AG09309 (cell line): ENCODE results near the gene ZBTB32.

Source experiments
- DNase-seq: peaks from one replicate; pipeline ENCODE4 v3.0.0-alpha.2; 2010; ENCODE audit warnings: low read depth
- H3K4me3 ChIP-seq: 2 replicates; pipeline ENCODE4 v1.5.1; 2011; ENCODE audit warnings: mild to moderate bottlenecking, low read depth, low read length, moderate library complexity; ENCODE audit not compliant: control insufficient read depth
- CTCF ChIP-seq: IDR thresholded peaks from 2 replicates; pipeline ENCODE4 v1.5.1; 2011; ENCODE audit warnings: mild to moderate bottlenecking, low read depth, low read length, inconsistent platforms; ENCODE audit not compliant: insufficient read depth, control insufficient read depth; ENCODE audit errors: missing control alignments

Gene ZBTB32

GRCh38 chr19:35665157-35665556 lies 39.2 kb upstream of the ZBTB32 start:
- DNase-seq: no peak
- TF ChIP-seq CTCF: no peak
- no peak overlapping the region for H3K4me3 ChIP-seq

- no peak for DNase-seq
- H3K4me3 ChIP-seq: no peak overlapping the region
- no peak for TF ChIP-seq CTCF
Measured at GRCh38 chr19:35665604-35666003, 38.8 kb upstream of the ZBTB32 start.

- no peak within 1 kb of the TSS for H3K4me3 ChIP-seq
- no peak for TF ChIP-seq CTCF
- no peak for DNase-seq
Measured at GRCh38 chr19:35666251-35666913, 38.0 kb upstream of the ZBTB32 start, which contains the start of gene UPK1A. TSS of gene UPK1A (plus strand) at chr19:35666517. CDS start at chr19:35666813, 296 bp downstream.

GRCh38 chr19:35669566-35669965 lies 34.8 kb upstream of the ZBTB32 start:
- no peak overlapping the region for H3K4me3 ChIP-seq
- no peak for TF ChIP-seq CTCF
- no peak for DNase-seq

GRCh38 chr19:35669974-35670373 lies 34.4 kb upstream of the ZBTB32 start:
- DNase-seq: no peak
- TF ChIP-seq CTCF: no peak
- H3K4me3 ChIP-seq: no peak overlapping the region

- H3K4me3 ChIP-seq: no peak overlapping the region
- no peak for DNase-seq
- TF ChIP-seq CTCF: no peak
Measured at GRCh38 chr19:35670686-35671085, 33.7 kb upstream of the ZBTB32 start.
